HEK293 (cell line): ENCODE results near the gene ICE2.

Source experiments
- CTCF ChIA-PET: fragments of 350-600 bp; formaldehyde crosslinking; extraction: SDS; loops from one replicate; lab custom pipeline; 2021; ENCODE audit warnings: antibody characterized with exemption; lab: Yijun Ruan, JAX
- POLR2A ChIA-PET: fragments of 300-600 bp; formaldehyde crosslinking; extraction: SDS; loops from one replicate; lab custom pipeline; 2020; ENCODE audit warnings: antibody characterized with exemption, inconsistent platforms; lab: Yijun Ruan, JAX
- H3K27ac ChIP-seq: fragments of 200-500 bp; sonication (Bioruptor generic); 2 replicates; pipeline ENCODE4 v1.5.1; 2014; ENCODE audit warnings: low read depth, low read length, control low read depth, inconsistent platforms; ENCODE audit errors: extremely low read depth
- H3K36me3 ChIP-seq, 2 experiments: fragments of 200-500 bp in 1 of 2; sonication (Bioruptor generic) in 1 of 2; 1 replicate in 1 of 2; 2 replicates in 1 of 2; pipeline ENCODE4 v1.5.1; 2014 to 2017; ENCODE audit warnings: inconsistent platforms in 2 of 2, low read length in 2 of 2; ENCODE audit not compliant: control insufficient read depth in 2 of 2, insufficient read depth in 1 of 2
- H3K4me1 ChIP-seq: fragments of 200-500 bp; sonication (Bioruptor generic); 2 replicates; pipeline ENCODE4 v1.5.1; 2014; ENCODE audit warnings: mild to moderate bottlenecking, low read length, inconsistent platforms; ENCODE audit not compliant: control insufficient read depth, insufficient read depth
- H3K4me3 ChIP-seq: 2 replicates; pipeline ENCODE4 v1.5.1; 2011; ENCODE audit warnings: low read depth, mild to moderate bottlenecking, control low read depth, low read length, moderate library complexity
- H3K9me3 ChIP-seq: fragments of 200-500 bp; sonication (Bioruptor generic); 2 replicates; pipeline ENCODE4 v1.5.1; 2014; ENCODE audit warnings: low read depth, low read length, inconsistent platforms; ENCODE audit not compliant: control insufficient read depth, insufficient read depth
- FEZF1 ChIP-seq: fragments of 450-650 bp; formaldehyde crosslinking; IDR thresholded peaks from 2 replicates; pipeline ENCODE4 v1.5.1; 2016; ENCODE audit warnings: missing biosample characterization, missing genetic modification characterization
- PRDM1 ChIP-seq: fragments of 450-650 bp; formaldehyde crosslinking; IDR thresholded peaks from 2 replicates; pipeline ENCODE4; 2016; ENCODE audit warnings: missing biosample characterization, missing genetic modification characterization
- ZNF146 ChIP-seq: fragments of 450-650 bp; formaldehyde crosslinking; IDR thresholded peaks from 2 replicates; pipeline ENCODE4 v1.5.1; 2016; ENCODE audit warnings: missing biosample characterization, missing genetic modification characterization
- ZNF23 ChIP-seq: fragments of 450-650 bp; formaldehyde crosslinking; IDR thresholded peaks from 2 replicates; pipeline ENCODE4 v1.5.1; 2016; ENCODE audit warnings: missing biosample characterization, missing genetic modification characterization, borderline replicate concordance
- ZNF24 ChIP-seq: fragments of 450-650 bp; formaldehyde crosslinking; IDR thresholded peaks from 2 replicates; pipeline ENCODE4 v1.5.1; 2016; ENCODE audit warnings: missing biosample characterization, missing genetic modification characterization
- ZNF404 ChIP-seq: fragments of 450-650 bp; formaldehyde crosslinking; IDR thresholded peaks from 2 replicates; pipeline ENCODE4 v1.5.1; 2017; ENCODE audit warnings: missing biosample characterization, missing genetic modification characterization
- ZNF510 ChIP-seq: fragments of 450-650 bp; formaldehyde crosslinking; IDR thresholded peaks from 2 replicates; pipeline ENCODE4 v1.5.1; 2018; ENCODE audit warnings: mild to moderate bottlenecking, missing genetic modification characterization, missing biosample characterization; ENCODE audit not compliant: insufficient replicate concordance
- ZNF624 ChIP-seq: fragments of 450-650 bp; formaldehyde crosslinking; IDR thresholded peaks from 2 replicates; pipeline ENCODE4 v1.5.1; 2017; ENCODE audit warnings: missing biosample characterization, missing genetic modification characterization
- ZNF777 ChIP-seq: fragments of 450-650 bp; formaldehyde crosslinking; IDR thresholded peaks from 2 replicates; pipeline ENCODE4 v1.5.1; 2017; ENCODE audit warnings: missing biosample characterization, missing genetic modification characterization, borderline replicate concordance
- ZSCAN30 ChIP-seq: fragments of 450-650 bp; IDR thresholded peaks from 2 replicates; pipeline ENCODE4 v1.5.1; 2018; ENCODE audit warnings: missing biosample characterization, mild to moderate bottlenecking, missing genetic modification characterization, moderate library complexity
- TF ChIP-seq, protein P1 (sequence below): IDR thresholded peaks from 2 replicates; pipeline ENCODE4 v1.6.1; 2011; ENCODE audit warnings: mild to moderate bottlenecking, low read depth, low read length, borderline replicate concordance
- TF ChIP-seq, protein P2 (sequence below): fragments of 450-650 bp; formaldehyde crosslinking; IDR thresholded peaks from 2 replicates; pipeline ENCODE4 v1.5.1; 2017; ENCODE audit warnings: missing biosample characterization, missing genetic modification characterization
- TF ChIP-seq, protein P3 (sequence below): fragments of 450-650 bp; formaldehyde crosslinking; IDR thresholded peaks from 2 replicates; pipeline ENCODE4 v1.5.1; 2016; ENCODE audit warnings: missing biosample characterization, missing genetic modification characterization, borderline replicate concordance

The ICE2 gene

DNA sequence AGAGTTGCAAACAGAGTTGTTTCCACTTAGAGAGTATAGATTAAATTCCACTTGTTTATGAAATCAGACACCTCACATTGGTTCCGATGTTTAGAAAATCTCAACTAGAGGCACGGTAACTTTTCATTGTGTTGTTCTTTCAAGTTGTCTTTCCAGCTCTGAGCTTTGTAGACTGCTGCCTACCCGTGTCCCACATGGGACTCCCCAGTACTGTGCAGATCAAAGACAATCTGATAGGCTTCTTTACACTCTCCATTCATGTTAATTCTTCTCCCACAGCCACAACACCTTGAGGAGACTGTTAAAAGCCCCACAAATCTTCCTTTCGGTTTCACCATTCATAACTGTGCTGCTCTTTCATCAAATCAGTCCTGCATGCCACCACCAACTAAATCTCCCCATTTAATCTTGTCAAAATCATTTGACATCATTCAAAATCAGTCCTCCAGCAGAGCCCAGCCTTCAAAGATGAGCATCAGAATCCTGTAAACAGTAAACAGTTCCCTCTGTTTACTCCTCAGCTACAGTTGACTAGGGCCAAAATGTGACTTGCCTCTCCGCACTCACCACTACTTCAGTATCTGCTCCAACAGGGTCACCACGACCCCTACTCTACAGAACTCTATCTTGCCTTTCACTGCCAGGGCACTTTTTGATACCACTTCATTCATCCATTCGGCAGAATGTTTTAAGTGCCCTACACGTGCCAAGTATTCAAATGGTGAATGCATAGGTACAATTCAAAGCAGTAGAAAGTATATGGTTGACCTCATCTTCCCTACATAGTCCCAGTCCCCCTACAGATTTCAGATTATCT, 89.5 kb downstream of the ICE2 start (continued):
- TF ChIP-seq ZNF510 (tag by site-specific recombination) (no peak), ZNF404 (no peak), ZNF23 (tag by site-specific recombination) (no peak)
- TF ChIP-seq, protein P1, sequence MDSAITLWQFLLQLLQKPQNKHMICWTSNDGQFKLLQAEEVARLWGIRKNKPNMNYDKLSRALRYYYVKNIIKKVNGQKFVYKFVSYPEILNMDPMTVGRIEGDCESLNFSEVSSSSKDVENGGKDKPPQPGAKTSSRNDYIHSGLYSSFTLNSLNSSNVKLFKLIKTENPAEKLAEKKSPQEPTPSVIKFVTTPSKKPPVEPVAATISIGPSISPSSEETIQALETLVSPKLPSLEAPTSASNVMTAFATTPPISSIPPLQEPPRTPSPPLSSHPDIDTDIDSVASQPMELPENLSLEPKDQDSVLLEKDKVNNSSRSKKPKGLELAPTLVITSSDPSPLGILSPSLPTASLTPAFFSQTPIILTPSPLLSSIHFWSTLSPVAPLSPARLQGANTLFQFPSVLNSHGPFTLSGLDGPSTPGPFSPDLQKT: no peak
- TF ChIP-seq, protein P2, sequence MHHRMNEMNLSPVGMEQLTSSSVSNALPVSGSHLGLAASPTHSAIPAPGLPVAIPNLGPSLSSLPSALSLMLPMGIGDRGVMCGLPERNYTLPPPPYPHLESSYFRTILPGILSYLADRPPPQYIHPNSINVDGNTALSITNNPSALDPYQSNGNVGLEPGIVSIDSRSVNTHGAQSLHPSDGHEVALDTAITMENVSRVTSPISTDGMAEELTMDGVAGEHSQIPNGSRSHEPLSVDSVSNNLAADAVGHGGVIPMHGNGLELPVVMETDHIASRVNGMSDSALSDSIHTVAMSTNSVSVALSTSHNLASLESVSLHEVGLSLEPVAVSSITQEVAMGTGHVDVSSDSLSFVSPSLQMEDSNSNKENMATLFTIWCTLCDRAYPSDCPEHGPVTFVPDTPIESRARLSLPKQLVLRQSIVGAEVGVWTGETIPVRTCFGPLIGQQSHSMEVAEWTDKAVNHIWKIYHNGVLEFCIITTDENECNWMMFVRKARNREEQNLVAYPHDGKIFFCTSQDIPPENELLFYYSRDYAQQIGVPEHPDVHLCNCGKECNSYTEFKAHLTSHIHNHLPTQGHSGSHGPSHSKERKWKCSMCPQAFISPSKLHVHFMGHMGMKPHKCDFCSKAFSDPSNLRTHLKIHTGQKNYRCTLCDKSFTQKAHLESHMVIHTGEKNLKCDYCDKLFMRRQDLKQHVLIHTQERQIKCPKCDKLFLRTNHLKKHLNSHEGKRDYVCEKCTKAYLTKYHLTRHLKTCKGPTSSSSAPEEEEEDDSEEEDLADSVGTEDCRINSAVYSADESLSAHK (tag by site-specific recombination): no peak
- TF ChIP-seq, protein P3, sequence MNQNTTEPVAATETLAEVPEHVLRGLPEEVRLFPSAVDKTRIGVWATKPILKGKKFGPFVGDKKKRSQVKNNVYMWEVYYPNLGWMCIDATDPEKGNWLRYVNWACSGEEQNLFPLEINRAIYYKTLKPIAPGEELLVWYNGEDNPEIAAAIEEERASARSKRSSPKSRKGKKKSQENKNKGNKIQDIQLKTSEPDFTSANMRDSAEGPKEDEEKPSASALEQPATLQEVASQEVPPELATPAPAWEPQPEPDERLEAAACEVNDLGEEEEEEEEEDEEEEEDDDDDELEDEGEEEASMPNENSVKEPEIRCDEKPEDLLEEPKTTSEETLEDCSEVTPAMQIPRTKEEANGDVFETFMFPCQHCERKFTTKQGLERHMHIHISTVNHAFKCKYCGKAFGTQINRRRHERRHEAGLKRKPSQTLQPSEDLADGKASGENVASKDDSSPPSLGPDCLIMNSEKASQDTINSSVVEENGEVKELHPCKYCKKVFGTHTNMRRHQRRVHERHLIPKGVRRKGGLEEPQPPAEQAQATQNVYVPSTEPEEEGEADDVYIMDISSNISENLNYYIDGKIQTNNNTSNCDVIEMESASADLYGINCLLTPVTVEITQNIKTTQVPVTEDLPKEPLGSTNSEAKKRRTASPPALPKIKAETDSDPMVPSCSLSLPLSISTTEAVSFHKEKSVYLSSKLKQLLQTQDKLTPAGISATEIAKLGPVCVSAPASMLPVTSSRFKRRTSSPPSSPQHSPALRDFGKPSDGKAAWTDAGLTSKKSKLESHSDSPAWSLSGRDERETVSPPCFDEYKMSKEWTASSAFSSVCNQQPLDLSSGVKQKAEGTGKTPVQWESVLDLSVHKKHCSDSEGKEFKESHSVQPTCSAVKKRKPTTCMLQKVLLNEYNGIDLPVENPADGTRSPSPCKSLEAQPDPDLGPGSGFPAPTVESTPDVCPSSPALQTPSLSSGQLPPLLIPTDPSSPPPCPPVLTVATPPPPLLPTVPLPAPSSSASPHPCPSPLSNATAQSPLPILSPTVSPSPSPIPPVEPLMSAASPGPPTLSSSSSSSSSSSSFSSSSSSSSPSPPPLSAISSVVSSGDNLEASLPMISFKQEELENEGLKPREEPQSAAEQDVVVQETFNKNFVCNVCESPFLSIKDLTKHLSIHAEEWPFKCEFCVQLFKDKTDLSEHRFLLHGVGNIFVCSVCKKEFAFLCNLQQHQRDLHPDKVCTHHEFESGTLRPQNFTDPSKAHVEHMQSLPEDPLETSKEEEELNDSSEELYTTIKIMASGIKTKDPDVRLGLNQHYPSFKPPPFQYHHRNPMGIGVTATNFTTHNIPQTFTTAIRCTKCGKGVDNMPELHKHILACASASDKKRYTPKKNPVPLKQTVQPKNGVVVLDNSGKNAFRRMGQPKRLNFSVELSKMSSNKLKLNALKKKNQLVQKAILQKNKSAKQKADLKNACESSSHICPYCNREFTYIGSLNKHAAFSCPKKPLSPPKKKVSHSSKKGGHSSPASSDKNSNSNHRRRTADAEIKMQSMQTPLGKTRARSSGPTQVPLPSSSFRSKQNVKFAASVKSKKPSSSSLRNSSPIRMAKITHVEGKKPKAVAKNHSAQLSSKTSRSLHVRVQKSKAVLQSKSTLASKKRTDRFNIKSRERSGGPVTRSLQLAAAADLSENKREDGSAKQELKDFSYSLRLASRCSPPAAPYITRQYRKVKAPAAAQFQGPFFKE (tag by site-specific recombination): no peak

DNA sequence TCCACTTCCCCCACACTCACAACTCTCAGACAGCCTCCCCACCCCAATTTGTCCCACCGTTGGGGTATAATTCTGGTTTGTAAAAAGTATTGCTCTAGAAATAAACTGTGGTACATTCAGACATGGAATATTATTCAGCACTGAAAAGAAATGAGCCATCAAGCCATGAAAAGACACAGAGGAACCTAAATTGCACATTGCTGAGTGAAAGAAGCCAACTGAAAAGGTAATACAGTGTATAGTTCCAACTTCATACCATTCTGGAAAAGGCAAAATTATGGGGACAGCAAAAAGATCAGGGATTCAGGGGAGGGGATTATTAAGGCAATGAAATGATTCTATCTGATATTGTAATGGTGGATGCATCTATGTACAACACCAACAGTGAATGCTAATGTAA, 91.6 kb downstream of the ICE2 start:
- no peak overlapping the region for H3K27ac ChIP-seq
- POLR2A ChIA-PET: no interaction called here
- peaks cover 0 to 47% of the 10 kb centered on the region in 2 experiments; a peak in 2 of 3 replicates for H3K36me3 ChIP-seq
- H3K4me1 ChIP-seq: peaks cover 26% of the 10 kb centered on the region
- CTCF ChIA-PET: no interaction called here
- no peaks in the 10 kb centered on the region for H3K9me3 ChIP-seq
- no peak overlapping the region for H3K4me3 ChIP-seq
- TF ChIP-seq ZNF146 (peak; percentile 66), PRDM1 (tag by site-specific recombination) (no peak)

DNA sequence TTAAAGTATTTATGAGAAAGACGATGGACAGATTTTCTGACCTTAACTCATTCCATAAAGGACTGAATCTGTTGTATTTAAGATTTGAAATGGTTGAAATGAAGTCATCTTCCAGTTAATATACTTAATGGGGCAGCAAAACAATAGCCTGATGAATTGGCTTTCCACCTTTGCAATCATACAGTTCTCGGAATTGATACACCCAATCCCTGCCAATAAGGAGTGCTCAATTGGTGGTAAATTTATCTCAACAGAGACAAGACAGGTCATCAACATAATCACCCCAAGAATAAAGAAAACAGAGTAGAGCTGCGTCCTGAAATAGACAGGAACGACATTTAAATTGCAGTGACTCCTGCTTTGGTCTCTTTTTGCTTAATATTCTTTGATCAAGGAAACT, 92.3 kb downstream of the ICE2 start:
- no peaks in the 10 kb centered on the region for H3K9me3 ChIP-seq
- ChIA-PET CTCF (interaction anchor here (0.6 kb wide), 1 partner anchor 1738 kb away, joined by 4 read pairs; no protein-coding TSS in a partner anchor), POLR2A (no interaction called here)
- H3K4me3 ChIP-seq: no peak overlapping the region
- peaks cover 0 to 49% of the 10 kb centered on the region in 2 experiments; a peak in 2 of 3 replicates for H3K36me3 ChIP-seq
- no peak overlapping the region for H3K27ac ChIP-seq
- peaks cover 19% of the 10 kb centered on the region for H3K4me1 ChIP-seq
- TF ChIP-seq ZNF624 (tag by site-specific recombination) (no peak), ZSCAN30 (tag by site-specific recombination) (no peak), FEZF1 (tag by site-specific recombination) (no peak), ZNF777 (no peak), ZNF23 (tag by site-specific recombination) (no peak), ZNF510 (tag by site-specific recombination) (no peak), ZNF24 (tag by site-specific recombination) (no peak)
- TF ChIP-seq, protein P3 (tag by site-specific recombination): no peak
